Measurements from ENCODE around the gene XXYLT1. TPM values are rescaled to one million over a fixed set of nuclear protein-coding genes. Genes with fewer than 3 reads are reported as not detected.

Gene XXYLT1
- total and polyA plus RNA-seq, 9 of the 15 experiments (the other 6 are each of a cell fraction or from before 2014, with no cell fraction given): 1.9 to 18.9 (median 15.0) TPM

- TF ChIP-seq CHD7 (IDR thresholded peaks at IDR 0.05; ENCODE audit: low read depth, low read length) (no peak), HDAC2 (IDR thresholded peaks at IDR 0.05) (no peak)
- TF ChIP-seq, protein P1, sequence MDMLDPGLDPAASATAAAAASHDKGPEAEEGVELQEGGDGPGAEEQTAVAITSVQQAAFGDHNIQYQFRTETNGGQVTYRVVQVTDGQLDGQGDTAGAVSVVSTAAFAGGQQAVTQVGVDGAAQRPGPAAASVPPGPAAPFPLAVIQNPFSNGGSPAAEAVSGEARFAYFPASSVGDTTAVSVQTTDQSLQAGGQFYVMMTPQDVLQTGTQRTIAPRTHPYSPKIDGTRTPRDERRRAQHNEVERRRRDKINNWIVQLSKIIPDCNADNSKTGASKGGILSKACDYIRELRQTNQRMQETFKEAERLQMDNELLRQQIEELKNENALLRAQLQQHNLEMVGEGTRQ (CRISPR knock-in tag; IDR thresholded peaks at IDR 0.05): no peak
- TF ChIP-seq, protein P2, sequence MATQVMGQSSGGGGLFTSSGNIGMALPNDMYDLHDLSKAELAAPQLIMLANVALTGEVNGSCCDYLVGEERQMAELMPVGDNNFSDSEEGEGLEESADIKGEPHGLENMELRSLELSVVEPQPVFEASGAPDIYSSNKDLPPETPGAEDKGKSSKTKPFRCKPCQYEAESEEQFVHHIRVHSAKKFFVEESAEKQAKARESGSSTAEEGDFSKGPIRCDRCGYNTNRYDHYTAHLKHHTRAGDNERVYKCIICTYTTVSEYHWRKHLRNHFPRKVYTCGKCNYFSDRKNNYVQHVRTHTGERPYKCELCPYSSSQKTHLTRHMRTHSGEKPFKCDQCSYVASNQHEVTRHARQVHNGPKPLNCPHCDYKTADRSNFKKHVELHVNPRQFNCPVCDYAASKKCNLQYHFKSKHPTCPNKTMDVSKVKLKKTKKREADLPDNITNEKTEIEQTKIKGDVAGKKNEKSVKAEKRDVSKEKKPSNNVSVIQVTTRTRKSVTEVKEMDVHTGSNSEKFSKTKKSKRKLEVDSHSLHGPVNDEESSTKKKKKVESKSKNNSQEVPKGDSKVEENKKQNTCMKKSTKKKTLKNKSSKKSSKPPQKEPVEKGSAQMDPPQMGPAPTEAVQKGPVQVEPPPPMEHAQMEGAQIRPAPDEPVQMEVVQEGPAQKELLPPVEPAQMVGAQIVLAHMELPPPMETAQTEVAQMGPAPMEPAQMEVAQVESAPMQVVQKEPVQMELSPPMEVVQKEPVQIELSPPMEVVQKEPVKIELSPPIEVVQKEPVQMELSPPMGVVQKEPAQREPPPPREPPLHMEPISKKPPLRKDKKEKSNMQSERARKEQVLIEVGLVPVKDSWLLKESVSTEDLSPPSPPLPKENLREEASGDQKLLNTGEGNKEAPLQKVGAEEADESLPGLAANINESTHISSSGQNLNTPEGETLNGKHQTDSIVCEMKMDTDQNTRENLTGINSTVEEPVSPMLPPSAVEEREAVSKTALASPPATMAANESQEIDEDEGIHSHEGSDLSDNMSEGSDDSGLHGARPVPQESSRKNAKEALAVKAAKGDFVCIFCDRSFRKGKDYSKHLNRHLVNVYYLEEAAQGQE (IDR thresholded peaks at IDR 0.05; ENCODE audit: borderline replicate concordance): no peak
- TF ChIP-seq, protein P2 (CRISPR knock-in tag; IDR thresholded peaks at IDR 0.05; ENCODE audit: low read depth): no peak
Observed at GRCh38 chr3:195036203-195036505, 234.8 kb downstream of the XXYLT1 start (continued).

Measured in K562 (cell line).